ENCODE data around the gene SORCS3.
"Not testable (repeated sequence)": the region's sequence is repeated elsewhere in the genome, so short reads cannot be mapped to it uniquely, and the experiment has no call there.

The SORCS3 gene

GRCh38 chr10:104689105-104689504 lies 48.0 kb downstream of the SORCS3 start:
- TF ChIP-seq, protein P1, sequence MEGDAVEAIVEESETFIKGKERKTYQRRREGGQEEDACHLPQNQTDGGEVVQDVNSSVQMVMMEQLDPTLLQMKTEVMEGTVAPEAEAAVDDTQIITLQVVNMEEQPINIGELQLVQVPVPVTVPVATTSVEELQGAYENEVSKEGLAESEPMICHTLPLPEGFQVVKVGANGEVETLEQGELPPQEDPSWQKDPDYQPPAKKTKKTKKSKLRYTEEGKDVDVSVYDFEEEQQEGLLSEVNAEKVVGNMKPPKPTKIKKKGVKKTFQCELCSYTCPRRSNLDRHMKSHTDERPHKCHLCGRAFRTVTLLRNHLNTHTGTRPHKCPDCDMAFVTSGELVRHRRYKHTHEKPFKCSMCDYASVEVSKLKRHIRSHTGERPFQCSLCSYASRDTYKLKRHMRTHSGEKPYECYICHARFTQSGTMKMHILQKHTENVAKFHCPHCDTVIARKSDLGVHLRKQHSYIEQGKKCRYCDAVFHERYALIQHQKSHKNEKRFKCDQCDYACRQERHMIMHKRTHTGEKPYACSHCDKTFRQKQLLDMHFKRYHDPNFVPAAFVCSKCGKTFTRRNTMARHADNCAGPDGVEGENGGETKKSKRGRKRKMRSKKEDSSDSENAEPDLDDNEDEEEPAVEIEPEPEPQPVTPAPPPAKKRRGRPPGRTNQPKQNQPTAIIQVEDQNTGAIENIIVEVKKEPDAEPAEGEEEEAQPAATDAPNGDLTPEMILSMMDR (IDR thresholded peaks at IDR 0.05; ENCODE audit: low read length, missing control alignments), result no peak
- no peak overlapping the region for H3K4me3 ChIP-seq (replicated peaks; ENCODE audit: low read depth, low read length)
- no peak for DNase-seq (ENCODE audit: low read depth)

- TF ChIP-seq, protein P1 (IDR thresholded peaks at IDR 0.05; ENCODE audit: low read length, missing control alignments), result no peak
- no peak overlapping the region for H3K4me3 ChIP-seq (replicated peaks; ENCODE audit: low read depth, low read length)
- DNase-seq (ENCODE audit: low read depth), result no peak
Measured at GRCh38 chr10:104689547-104689946, 48.5 kb downstream of the SORCS3 start.

- no peak overlapping the region for H3K4me3 ChIP-seq (replicated peaks; ENCODE audit: low read depth, low read length)
- DNase-seq (ENCODE audit: low read depth), result no peak
- TF ChIP-seq, protein P1 (IDR thresholded peaks at IDR 0.05; ENCODE audit: low read length, missing control alignments), result no peak
Measured at GRCh38 chr10:104690101-104690500, 49.0 kb downstream of the SORCS3 start.

GRCh38 chr10:104690959-104691358 lies 49.9 kb downstream of the SORCS3 start:
- H3K4me3 ChIP-seq (replicated peaks; ENCODE audit: low read depth, low read length), result no peak overlapping the region
- no peak for DNase-seq (ENCODE audit: low read depth)
- TF ChIP-seq, protein P1 (IDR thresholded peaks at IDR 0.05; ENCODE audit: low read length, missing control alignments), result no peak

GRCh38 chr10:104694074-104694473 lies 53.0 kb downstream of the SORCS3 start:
- no peak overlapping the region for H3K4me3 ChIP-seq (replicated peaks; ENCODE audit: low read depth, low read length)
- no peak for DNase-seq (ENCODE audit: low read depth)
- TF ChIP-seq, protein P1 (IDR thresholded peaks at IDR 0.05; ENCODE audit: low read length, missing control alignments), result no peak

- DNase-seq (ENCODE audit: low read depth); H3K4me3 ChIP-seq (replicated peaks; ENCODE audit: low read depth, low read length): not testable (repeated sequence)
Measured at GRCh38 chr10:104703262-104703661, 62.2 kb downstream of the SORCS3 start.

GRCh38 chr10:104706886-104707285 lies 65.8 kb downstream of the SORCS3 start:
- no peak overlapping the region for H3K4me3 ChIP-seq (replicated peaks; ENCODE audit: low read depth, low read length)
- DNase-seq (ENCODE audit: low read depth), result no peak
- TF ChIP-seq, protein P1 (IDR thresholded peaks at IDR 0.05; ENCODE audit: low read length, missing control alignments), result no peak
